ENCODE measurements around the gene ATOSB.

DNA sequence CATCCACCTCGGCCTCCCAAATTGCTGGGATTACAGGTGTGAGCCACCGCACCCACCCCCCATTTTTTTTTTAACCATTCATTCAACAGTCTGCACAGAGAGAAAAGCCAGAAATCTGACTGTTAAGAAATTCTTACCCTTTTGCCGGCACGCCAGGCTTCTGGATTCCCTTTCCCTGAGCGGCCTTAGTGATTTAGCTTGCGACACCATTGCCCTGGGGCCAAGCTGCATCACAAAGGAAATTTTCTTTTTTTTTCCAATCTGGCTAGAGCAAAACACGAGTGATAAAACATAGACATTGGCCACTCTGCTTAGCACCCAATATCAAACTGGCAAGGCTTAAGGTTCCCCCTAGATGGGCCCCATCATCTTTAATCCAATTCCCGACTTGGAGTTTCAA, 21.2 kb upstream of the ATOSB start:
- TF ChIP-seq, protein P1, sequence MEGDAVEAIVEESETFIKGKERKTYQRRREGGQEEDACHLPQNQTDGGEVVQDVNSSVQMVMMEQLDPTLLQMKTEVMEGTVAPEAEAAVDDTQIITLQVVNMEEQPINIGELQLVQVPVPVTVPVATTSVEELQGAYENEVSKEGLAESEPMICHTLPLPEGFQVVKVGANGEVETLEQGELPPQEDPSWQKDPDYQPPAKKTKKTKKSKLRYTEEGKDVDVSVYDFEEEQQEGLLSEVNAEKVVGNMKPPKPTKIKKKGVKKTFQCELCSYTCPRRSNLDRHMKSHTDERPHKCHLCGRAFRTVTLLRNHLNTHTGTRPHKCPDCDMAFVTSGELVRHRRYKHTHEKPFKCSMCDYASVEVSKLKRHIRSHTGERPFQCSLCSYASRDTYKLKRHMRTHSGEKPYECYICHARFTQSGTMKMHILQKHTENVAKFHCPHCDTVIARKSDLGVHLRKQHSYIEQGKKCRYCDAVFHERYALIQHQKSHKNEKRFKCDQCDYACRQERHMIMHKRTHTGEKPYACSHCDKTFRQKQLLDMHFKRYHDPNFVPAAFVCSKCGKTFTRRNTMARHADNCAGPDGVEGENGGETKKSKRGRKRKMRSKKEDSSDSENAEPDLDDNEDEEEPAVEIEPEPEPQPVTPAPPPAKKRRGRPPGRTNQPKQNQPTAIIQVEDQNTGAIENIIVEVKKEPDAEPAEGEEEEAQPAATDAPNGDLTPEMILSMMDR (IDR thresholded peaks at IDR 0.05 in 4 of 5, conservative IDR thresholded peaks at IDR 0.05 in 1 of 5), result no peak
- no peak for TF ChIP-seq POLR2A (IDR thresholded peaks at IDR 0.05)

Measured in gastrocnemius medialis (tissue), 4 donors.